Upper lobe of right lung (tissue), 1 donor: ENCODE results near the gene LRFN4. TPM values are rescaled to one million over a fixed set of nuclear protein-coding genes. Genes with fewer than 3 reads are reported as not detected.

Source experiments
- ATAC-seq: fragments of 200-7000 bp; cut with Tn5 transposase; one replicate; pipeline ENCODE4 v1.9.1; 2020; ENCODE audit warnings: mild to moderate bottlenecking, moderate library complexity
- DNase-seq: peaks from one replicate; pipeline ENCODE4 v3.0.0-alpha.2; 2020
- H3K27ac ChIP-seq: fragments of 200-600 bp; one replicate; pipeline ENCODE4 v1.8.0; 2022
- H3K27me3 ChIP-seq: fragments of 200-600 bp; one replicate; pipeline ENCODE4 v1.8.0; 2022; ENCODE audit warnings: mild to moderate bottlenecking
- H3K36me3 ChIP-seq: fragments of 200-600 bp; one replicate; pipeline ENCODE4 v1.8.0; 2022
- H3K4me1 ChIP-seq: fragments of 200-600 bp; one replicate; pipeline ENCODE4 v1.8.0; 2022
- H3K4me3 ChIP-seq: fragments of 200-600 bp; one replicate; pipeline ENCODE4 v1.8.0; 2022; ENCODE audit warnings: mild to moderate bottlenecking
- H3K9me3 ChIP-seq: fragments of 200-600 bp; one replicate; pipeline ENCODE4 v1.8.0; 2022
- intact Hi-C: fragments of 100-400 bp; cut with DNase I; formaldehyde crosslinking; loops from one replicate; pipeline ENCODE4 v1.11.0; 2022
- total RNA-seq: library from RNA; stranded (reverse); fragmentation: NEBNext Ultra II Directional; extraction: Animal tissue kit (Norgen Biotek cat#: 25700); gene quantifications from one replicate; pipeline ENCODE4 v1.2.1, GENCODE V29; 2021
- TF ChIP-seq, protein P1 (sequence below): fragments of 200-600 bp; IDR thresholded peaks from one replicate; pipeline ENCODE4 v1.8.0; 2022; ENCODE audit warnings: antibody characterized with exemption
- donor health status: DM: no; HTN: yes; CAD: no; lungs with severe emphysema.

The LRFN4 gene
- total RNA-seq, 1 donor from 2014 or later, result 14.0 TPM

DNA sequence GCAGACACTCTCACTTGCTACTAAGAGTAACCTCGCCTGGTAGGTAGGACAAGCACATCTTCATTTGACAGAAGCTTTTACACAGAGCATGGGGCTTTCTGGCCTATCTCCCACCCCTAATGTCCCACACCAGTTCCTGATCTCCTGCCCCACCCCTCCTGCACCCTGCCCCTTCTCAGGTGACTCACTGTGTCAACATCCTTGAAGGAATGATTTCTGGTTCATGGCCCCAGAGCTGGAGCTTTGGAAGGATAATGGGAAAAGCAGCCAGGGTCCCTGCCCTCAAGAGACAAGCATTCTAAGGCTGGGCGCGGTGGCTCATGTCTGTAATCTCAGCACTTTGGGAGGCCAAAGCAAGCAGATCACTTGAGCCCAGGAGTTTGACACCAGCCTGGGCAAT lies 47.2 kb downstream of the LRFN4 start:
- Histone ChIP-seq H3K27me3 (no peaks in the 10 kb centered on the region), H3K4me1 (no peaks in the 10 kb centered on the region), H3K36me3 (no peaks in the 10 kb centered on the region), H3K4me3 (no peak overlapping the region), H3K9me3 (no peaks in the 10 kb centered on the region), H3K27ac (no peak overlapping the region)
- DNase-seq (no peak), ATAC-seq (no peak)
- intact Hi-C loops, result no loop called here
- TF ChIP-seq, protein P1, sequence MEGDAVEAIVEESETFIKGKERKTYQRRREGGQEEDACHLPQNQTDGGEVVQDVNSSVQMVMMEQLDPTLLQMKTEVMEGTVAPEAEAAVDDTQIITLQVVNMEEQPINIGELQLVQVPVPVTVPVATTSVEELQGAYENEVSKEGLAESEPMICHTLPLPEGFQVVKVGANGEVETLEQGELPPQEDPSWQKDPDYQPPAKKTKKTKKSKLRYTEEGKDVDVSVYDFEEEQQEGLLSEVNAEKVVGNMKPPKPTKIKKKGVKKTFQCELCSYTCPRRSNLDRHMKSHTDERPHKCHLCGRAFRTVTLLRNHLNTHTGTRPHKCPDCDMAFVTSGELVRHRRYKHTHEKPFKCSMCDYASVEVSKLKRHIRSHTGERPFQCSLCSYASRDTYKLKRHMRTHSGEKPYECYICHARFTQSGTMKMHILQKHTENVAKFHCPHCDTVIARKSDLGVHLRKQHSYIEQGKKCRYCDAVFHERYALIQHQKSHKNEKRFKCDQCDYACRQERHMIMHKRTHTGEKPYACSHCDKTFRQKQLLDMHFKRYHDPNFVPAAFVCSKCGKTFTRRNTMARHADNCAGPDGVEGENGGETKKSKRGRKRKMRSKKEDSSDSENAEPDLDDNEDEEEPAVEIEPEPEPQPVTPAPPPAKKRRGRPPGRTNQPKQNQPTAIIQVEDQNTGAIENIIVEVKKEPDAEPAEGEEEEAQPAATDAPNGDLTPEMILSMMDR, result no peak

GRCh38 chr11:66904561-66904960 lies 47.7 kb downstream of the LRFN4 start:
- TF ChIP-seq, protein P1, result no peak
- Histone ChIP-seq H3K9me3 (no peaks in the 10 kb centered on the region), H3K4me1 (no peaks in the 10 kb centered on the region), H3K27ac (no peak overlapping the region), H3K36me3 (no peaks in the 10 kb centered on the region), H3K27me3 (no peaks in the 10 kb centered on the region), H3K4me3 (no peak overlapping the region)
- intact Hi-C loops, result no loop called here
- DNase-seq (no peak), ATAC-seq (no peak)

DNA sequence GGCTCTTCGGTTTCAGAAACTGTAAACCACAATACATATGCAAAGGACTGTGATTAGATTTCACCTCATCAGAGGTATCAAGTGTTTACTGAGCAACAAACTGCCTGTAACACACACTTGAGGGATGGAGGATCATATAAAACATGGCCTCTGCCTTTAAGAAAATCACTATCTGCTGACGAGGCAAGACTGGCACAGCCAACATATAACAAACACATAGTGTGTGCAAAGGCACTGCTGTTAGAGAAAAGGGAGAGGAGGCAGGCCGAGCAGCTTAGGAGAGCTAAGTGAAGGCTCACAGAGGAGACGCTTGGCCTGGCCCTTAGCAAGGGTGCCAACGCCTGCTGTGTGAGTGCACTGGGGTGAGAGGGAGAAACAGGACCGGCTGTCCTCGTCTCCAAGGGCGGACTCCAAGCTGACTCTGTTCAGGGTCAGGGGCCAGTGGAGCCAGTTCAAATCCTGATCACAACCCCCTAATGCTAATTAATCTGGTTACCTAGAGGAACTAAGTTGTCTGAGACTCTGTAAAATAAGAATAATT lies 48.2 kb downstream of the LRFN4 start:
- Histone ChIP-seq H3K4me3 (no peak overlapping the region), H3K9me3 (no peaks in the 10 kb centered on the region), H3K27ac (no peak overlapping the region), H3K36me3 (no peaks in the 10 kb centered on the region), H3K27me3 (no peaks in the 10 kb centered on the region), H3K4me1 (no peaks in the 10 kb centered on the region)
- DNase-seq (no peak), ATAC-seq (no peak)
- TF ChIP-seq, protein P1, result no peak
- intact Hi-C loops, result no loop called here

GRCh38 chr11:66905631-66906030 lies 48.8 kb downstream of the LRFN4 start:
- TF ChIP-seq, protein P1, result no peak
- no peak overlapping the region for H3K4me3 ChIP-seq
- intact Hi-C loops, result no loop called here
- DNase-seq (no peak), ATAC-seq (no peak)
- no peak overlapping the region for H3K27ac ChIP-seq
- no peaks in the 10 kb centered on the region for H3K27me3 ChIP-seq
- H3K9me3 ChIP-seq, result no peaks in the 10 kb centered on the region
- no peaks in the 10 kb centered on the region for H3K36me3 ChIP-seq
- H3K4me1 ChIP-seq, result no peaks in the 10 kb centered on the region

DNA sequence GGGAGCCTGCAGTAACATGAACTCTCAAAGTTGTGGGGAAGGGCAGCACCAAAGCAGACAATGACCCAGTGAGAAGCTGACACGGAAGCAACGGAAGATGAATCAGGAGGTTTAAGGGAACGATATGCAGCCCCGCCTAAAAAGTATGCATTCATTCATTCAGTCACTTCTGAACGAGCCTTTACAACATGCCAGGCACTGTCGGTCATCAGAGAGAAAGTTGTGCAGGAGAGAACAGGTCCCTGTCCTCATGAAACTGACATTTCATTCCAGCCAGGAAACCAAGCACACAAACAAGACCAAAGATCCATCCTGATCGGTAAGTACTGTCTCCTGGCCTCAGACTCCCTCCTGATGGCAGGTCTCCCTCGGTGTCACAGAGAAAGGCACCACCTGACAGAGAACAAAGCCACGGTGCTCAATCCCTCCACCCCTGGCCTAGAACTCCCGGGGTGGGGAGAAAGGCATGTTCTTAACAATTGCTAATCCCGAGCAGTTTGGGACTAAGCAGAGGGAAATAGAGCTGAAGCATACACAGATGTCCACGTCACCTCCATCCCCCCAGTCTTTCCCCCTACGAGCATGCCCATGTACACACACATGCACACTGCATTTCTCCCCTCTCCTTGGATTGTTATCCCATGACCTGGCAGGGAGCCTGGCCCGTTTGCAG lies 49.3 kb downstream of the LRFN4 start:
- Histone ChIP-seq H3K4me1 (no peaks in the 10 kb centered on the region), H3K9me3 (no peaks in the 10 kb centered on the region), H3K36me3 (no peaks in the 10 kb centered on the region), H3K4me3 (no peak overlapping the region), H3K27ac (no peak overlapping the region), H3K27me3 (no peaks in the 10 kb centered on the region)
- intact Hi-C loops, result no loop called here
- DNase-seq (no peak), ATAC-seq (no peak)
- TF ChIP-seq, protein P1, result no peak
